Stimulated activated CD4-positive, alpha-beta T cell treated with anti-CD3 and anti-CD28 coated beads, Interleukin-4, amount 100 ng/mL, for 24 hours (primary cell): Measurements from ENCODE around the gene CXCL17.
"Not testable (repeated sequence)": the region's sequence is repeated elsewhere in the genome, so short reads cannot be mapped to it uniquely, and the experiment has no call there.

Source experiments
- DNase-seq: peaks from one replicate; pipeline ENCODE4 v3.0.0-alpha.2; 2020

CXCL17 gene, protein sequence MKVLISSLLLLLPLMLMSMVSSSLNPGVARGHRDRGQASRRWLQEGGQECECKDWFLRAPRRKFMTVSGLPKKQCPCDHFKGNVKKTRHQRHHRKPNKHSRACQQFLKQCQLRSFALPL

DNA sequence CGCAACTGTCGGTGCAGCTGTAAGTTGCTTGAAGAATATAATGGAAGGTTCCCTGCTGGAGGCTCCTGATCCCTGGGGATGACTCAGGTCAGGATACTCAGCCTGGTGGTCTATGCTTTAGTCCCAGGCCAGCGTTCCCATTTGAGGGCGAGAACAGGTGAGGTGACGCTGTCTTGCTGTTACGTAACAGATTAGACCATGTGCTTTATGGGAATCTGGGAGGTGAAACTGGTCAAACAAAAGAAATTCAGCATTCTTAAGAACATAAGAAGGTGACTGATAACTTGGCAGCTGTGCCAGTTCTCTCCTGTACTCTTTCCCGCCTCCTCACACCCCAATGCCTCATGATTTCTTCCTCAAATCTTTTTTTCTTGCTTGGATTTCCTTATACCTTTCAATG is at the start of gene CXCL17:
Gene CXCL17 (minus strand): TSS at position 114 of the 400 bp plus-strand sequence. CDS start 114 bp downstream, outside the sequence.
- DNase-seq: no peak

- DNase-seq: no peak
Observed at GRCh38 chr19:42488783-42489521, 46.2 kb upstream of the CXCL17 start.

DNA sequence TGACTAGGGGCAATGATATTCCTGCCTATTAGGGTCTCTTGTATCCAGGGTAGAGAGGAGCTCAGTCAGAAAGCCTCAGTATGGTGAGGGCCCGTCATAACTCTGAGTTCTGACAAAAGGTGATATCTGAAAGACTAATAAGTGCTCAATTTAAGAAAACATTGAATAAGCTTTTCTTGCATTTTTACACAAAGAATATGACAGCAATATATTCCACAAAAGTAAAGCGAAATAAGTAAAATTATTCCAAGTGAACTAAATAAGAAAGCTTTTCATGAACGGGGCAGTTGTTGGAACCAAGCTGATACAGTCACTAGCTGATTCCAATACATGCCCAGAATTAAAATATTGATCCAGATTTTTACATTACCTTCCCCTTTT is 45.0 kb upstream of the CXCL17 start:
- DNase-seq: no peak

DNA sequence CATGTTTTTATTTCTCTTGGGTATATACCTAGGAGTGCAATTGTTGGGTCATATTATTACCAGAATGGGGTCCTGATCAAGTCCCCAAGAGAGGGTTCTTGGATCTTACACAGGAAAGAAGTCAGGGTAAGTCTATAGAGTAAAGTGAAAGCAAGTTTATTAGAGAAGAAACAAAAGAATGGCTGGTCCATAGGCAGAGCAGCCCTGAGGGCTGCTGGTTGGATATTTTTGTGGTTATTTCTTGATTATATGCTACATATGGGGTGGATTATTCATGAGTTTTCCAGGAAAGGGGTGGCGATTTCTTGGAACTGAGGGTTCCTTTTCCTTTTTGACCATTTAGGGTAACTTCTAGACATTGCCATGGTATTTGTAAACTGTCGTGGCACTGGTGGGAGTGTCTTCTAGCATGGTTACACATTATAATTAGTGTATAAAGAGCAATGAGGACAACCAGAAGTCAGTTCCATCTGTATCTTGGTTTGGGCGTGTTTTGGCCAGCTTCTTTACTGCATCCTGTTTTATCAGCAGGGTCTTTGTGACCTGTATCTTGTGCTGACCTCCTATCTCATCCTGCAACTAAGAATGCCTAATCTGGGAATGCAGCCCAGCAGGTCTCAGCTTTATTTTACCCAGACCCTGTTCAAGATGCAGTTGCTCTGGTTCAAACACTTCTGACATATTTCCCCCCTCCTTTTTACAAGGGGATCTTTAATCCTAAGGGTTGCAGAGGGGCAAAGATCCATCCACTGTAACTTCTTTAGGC is 44.5 kb upstream of the CXCL17 start:
- no peak for DNase-seq

DNA sequence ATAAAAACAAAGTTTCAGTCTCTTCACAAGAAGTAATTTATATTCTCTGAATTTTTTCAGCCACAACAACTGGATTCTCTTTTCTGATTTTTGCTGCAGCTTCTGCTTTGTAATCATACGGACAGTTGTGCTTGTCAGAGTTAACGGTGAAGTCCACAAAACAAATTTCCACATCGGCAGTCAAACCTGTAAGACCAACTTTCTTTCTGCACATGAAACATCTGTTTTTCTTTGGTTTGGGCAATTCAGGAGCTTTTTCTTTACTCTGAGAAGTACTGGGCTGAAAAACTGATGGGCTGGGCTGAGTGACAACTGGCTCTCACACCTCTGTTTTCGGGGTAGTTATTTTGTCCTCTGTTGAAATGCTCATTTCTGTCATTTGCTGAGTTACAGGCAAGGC is 42.3 kb upstream of the CXCL17 start:
- not testable (repeated sequence) for DNase-seq

GRCh38 chr19:42480335-42481095 is 37.8 kb upstream of the CXCL17 start:
- DNase-seq: peak; percentile 6

DNA sequence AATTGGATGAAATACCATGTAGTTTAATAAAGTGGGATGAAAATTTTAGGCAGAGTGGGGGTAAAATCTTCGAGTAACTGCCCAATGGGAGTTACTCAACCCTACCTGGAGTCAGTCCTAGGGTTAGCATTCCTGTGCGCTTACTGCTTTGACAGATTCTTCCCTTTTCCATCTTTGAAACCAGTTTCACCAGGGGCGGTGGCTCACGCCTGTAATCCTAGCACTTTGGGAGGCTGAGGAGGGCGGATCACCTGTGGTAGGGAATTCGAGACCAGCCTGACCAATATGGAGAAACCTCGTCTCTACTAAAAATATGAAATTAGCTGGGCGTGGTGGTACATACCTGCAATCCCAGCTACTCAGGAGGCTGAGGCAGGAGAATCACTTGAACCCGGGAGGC is 37.0 kb upstream of the CXCL17 start:
- no peak for DNase-seq

DNA sequence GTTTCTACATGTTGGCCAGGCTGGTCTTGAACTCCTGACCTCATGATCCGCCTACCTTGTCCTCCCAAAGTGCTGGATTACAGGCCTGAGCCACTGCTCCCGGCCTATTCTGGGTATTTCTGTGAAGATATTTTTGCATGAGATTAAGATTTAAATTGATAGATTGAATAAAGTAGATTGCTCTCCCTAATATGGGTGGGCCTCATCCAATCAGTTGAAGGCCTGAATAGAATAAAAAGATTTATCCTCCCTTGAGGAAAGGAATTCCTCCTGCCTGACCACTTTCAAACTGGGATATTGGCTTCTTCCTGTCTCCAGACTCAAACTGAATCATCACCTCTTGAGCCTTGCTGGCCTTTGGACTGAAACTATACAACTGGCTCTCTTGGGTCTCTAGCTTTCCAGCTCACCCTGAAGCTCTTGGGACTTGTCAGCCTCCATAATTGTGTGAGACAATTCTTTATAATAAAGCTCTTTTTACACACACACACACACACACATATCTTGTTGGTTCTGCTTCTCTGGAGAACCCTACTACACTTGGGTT is 36.1 kb upstream of the CXCL17 start:
- no peak for DNase-seq

- no peak for DNase-seq
Observed at GRCh38 chr19:42477933-42478332, 35.2 kb upstream of the CXCL17 start.

DNA sequence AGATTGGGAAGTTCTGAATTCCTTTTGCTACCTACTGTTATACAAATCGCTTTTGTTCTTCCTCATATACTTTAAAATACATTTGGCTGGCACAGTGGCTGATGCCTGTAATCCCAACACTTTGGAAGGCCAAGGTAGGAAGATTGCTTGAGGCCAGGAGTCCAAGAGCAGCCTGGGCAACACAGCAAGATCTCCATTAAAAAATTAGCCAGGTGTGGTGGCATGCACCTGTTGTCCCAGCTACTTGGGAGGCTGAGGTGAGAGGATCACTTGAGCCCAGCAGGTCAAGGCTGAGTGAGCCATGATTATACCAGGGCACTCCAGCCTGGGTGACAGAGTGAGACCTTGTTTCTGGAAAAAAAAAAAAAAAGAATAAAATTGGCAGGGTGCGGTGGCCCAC is 34.4 kb upstream of the CXCL17 start:
- no peak for DNase-seq

GRCh38 chr19:42475366-42475765 is 32.6 kb upstream of the CXCL17 start:
- no peak for DNase-seq

DNA sequence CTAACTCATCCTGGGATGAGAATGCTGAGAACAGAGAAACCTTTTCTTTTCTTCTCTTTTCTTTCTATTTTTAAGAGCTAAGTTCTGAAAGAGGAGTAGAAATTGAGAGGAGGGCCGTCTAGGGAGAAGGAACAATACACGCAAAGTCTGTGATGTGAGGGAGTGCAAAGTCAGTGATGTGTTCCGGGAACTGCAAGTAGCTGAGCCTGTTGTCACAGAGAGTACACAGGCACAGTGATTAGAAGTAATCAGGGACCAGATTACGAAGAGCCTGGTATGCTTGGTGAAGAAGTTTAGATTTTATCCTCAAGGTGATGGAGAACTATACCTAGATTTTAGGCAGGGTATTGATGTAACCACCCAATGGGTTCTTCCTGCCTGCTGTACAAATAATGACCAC is 32.0 kb upstream of the CXCL17 start:
- no peak for DNase-seq

- no peak for DNase-seq
Observed at GRCh38 chr19:42473686-42474085, 30.9 kb upstream of the CXCL17 start.

DNA sequence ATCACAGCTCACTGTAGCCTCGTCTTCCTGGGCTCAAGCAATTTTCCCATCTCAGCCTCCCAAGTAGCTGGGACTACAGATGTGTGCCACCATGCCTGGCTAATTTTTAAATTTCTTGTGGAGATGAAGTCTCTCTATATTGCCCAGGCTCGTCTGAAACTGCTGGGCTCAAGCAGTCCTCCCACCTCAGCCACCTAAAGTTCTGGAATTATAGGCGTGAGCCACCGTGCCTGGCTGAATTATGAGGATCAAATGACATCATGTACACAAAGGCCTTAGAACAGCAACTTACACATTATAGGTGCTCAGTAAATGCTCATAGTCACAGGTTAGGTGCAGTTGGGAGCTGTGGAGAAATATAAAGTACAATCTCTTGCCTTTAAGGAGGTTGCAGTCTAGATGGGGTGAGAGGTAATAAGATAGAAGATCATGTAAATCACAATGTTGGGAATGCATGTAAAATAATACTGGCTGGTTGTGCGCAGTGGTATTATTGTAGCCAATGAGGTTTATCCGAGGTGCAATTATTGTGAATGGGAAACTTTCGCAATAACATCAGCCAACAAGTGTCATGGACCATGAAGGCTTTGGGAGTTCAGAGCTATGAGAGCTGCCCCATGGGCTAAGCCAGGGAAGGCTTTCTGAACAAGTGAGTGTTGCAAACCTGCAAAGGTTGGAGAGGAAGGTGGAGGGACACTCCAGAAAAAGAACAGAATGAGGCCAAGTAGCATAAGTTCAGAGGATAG is 29.8 kb upstream of the CXCL17 start:
- no peak for DNase-seq

- no peak for DNase-seq
Observed at GRCh38 chr19:42471554-42472249, 29.0 kb upstream of the CXCL17 start.

DNA sequence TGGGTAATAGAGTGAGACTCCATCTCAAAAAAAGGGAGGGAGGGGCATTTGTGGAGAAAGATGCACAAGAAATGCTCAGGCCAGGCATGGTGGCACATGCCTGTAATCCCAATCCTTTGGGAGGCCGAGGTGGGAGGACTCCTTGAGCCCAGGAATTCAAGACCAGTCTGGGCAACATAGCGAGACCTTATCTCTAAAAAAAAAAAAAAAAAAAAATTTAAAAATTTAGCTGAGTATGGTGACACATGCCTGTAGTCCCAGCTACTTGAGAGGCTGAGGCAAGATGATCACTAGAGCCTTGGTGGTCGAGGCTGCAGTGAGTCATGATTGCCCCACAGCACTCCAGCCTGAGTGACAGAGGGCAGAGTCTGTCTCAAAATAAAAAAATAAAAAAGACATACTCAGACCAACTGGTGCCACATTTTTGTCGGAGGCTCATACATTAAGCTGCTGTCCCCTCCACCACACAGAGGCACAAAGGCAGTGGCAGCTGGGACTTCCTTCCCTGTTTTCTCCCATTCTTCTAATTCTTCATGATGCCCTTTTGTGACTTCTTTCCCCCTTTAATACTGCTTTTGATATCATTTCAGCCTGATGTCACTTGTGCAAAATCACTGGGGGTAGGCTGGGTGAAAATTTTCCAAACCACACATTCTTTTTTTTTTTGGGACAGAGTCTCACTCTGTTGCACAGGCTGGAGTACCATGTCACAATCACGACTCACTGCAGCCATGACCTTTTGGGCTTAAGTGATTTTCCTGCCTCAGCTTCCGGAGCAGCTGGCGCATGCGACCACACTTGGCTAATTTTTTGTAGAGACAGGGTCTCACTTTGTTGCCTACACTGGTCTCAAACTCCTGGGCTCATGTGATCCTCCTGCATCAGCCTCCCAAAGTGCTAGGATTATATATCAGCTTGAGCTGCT is 26.8 kb upstream of the CXCL17 start:
- DNase-seq: no peak

- no peak for DNase-seq
Observed at GRCh38 chr19:42468273-42468796, 25.6 kb upstream of the CXCL17 start.

DNA sequence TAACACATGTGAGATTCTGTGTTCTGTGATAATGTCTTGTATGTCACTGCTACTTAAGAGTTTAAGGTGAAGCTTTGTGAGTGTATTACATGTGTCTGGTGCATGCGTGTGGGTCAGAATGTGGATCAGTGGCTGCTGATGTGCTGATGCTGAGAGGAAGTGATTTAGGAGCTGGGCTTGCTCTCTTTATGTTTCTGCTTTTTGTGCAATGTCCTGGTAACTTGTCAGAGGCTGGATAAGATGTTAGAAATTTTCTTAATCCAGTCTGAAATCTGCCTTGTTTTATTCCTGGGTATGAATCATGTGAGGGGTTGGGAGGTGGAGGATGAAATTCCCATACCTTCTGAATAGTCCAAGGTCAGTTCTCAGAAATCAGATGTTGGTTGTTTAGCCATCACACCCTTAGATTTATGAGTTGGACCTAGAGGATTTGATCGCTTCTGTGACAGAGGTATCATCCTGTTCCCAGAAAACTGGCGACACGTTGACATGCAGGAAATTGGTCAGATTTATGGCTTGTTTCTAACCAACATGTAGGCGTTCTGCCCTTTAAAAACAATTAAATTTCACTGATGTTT is 24.5 kb upstream of the CXCL17 start:
- DNase-seq: no peak

GRCh38 chr19:42466521-42467182 is 23.9 kb upstream of the CXCL17 start:
- DNase-seq: no peak
